ENCODE measurements around the gene RGL2.
A peak's percentile ranks its signal among the peaks of the same experiment; 100 is the strongest.
"Not testable (repeated sequence)": the region's sequence is repeated elsewhere in the genome, so short reads cannot be mapped to it uniquely, and the experiment has no call there.

The RGL2 gene

DNA sequence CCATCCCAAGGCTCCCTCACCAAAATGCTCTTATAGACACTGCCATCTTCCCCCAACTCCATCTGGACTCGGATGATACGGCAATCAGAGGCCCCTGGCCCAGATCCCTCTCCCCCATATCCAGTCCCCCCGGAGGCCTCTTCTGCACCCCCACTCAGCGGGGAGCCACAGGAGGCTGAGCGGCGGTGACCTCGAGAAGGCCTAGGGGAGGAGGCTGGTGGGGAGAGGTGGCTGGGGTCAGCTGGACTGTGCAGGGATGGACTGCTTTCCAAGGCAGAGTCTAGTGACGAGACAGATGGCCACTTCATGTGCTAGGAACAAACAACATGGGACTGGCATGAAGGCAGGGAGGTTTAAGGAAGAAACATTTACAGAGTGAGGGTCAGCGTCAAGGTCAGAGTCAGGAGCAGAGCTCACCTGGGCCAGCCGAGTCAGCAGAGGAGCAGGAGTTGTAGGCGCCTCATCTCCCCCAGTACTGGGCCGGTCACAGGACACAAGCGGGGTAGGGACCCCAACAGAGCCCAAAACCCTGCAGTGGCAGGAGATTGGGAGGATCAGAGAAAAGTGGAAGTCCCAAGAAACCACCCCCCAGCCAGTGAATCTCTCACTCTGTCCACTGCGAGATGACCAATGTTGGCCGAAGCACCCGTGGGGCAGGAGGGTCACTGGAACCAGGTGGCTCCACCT lies 5.6 kb downstream of the RGL2 start:
- DNase-seq = no peak

DNA sequence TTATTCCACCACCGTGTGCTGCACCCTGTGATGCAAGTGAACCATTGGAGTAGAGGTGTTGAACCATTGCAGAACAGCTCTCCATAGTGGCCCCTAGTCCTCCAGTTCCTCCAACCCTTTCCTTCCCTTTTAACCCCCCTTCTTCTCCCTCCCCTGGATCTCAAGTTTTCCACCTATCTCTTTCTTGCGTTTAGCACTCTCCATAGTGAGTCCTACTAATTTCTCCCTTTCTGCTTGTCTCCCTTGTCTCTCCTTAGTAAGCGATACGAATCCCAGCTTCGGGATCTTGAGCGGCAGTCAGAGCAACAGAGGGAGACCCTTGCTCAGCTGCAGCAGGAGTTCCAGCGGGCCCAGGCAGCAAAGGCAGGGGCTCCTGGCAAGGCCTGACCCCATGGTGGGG lies 8.3 kb downstream of the RGL2 start:
- DNase-seq = no peak

GRCh38 chr6:33289784-33290315 lies 8.9 kb downstream of the RGL2 start:
- DNase-seq = no peak

- peak; percentile 91 for DNase-seq
Measured at GRCh38 chr6:33288921-33289783, 9.6 kb downstream of the RGL2 start, which contains the start of the genes PFDN6 and WDR46. Gene PFDN6, plus strand, starts transcription at chr6:33289601. Its CDS starts 256 bp downstream, at chr6:33289857. Gene WDR46, minus strand, starts transcription at chr6:33289239. Its CDS starts 69 bp downstream, at chr6:33289170.

GRCh38 chr6:33288141-33288920 lies 10.4 kb downstream of the RGL2 start:
- no peak for DNase-seq

- DNase-seq = no peak
Measured at GRCh38 chr6:33286946-33287914, 11.5 kb downstream of the RGL2 start.

GRCh38 chr6:33285214-33285613 lies 13.5 kb downstream of the RGL2 start:
- DNase-seq = not testable (repeated sequence)

DNA sequence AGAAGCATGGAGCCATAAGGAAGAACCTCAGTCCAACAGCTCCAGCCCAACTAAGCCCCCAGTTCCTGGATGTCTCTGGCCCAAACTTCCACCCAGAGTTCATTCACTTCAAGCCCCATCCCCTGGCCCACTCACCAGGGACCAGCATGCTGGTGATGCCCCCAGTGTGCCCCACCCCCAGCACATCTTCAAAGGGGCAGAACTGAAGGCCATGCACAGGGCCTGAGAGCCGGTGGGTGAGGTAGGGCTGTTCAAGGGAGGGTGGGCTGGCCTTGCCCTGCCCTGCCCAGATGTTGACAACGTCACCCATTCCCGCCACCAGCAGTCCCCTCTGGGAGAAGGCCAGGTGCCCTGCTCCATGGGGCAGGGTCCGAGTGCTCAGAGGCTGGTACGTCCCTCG lies 18.2 kb downstream of the RGL2 start:
- no peak for DNase-seq

DNA sequence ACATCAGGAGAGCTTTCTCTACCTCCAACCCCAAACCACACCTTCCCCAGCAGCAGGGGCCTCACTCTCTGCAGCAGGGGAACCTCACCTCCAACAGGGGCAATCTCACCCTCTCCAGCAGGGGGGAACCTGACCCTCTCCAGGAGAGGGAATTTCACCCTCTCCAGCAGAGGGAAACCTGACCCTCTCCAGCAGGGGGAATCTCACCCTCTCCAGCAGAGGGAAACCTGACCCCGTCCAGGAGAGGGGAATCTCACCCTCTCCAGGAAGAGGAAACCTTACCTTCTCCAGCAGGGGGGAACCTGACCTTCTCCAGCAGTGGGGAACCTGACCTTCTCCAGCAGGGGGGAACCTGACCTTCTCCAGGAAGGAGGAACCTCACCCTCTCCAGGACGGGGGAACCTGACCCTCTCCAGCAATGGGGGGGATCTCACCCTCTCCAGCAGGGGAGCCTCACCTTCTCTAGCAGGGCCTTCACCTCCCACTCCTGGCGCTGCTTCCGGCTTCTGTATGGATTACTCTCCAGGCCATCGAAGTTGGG lies 18.7 kb downstream of the RGL2 start:
- DNase-seq = peak; percentile 47

GRCh38 chr6:33279257-33279695 lies 19.5 kb downstream of the RGL2 start:
- DNase-seq = no peak

GRCh38 chr6:33278810-33279209 lies 19.9 kb downstream of the RGL2 start:
- no peak for DNase-seq

DNA sequence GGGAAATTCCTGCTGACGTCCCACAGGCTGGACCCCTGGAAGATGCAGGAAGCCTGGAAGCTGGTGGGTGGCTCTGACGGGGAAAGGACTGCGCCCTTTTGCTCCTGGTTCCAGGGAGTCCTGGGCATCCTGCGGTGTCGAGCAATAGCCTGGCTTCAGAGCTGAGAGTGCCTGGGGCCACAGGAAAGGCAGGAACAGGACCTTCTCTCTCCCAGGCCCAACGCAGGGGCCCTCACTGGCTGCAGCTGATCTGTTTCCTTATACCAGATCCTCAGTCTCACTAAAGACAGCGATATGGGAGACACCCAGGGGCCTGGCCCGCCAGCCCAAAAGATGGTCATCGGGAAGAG lies 20.4 kb downstream of the RGL2 start:
- no peak for DNase-seq

DNA sequence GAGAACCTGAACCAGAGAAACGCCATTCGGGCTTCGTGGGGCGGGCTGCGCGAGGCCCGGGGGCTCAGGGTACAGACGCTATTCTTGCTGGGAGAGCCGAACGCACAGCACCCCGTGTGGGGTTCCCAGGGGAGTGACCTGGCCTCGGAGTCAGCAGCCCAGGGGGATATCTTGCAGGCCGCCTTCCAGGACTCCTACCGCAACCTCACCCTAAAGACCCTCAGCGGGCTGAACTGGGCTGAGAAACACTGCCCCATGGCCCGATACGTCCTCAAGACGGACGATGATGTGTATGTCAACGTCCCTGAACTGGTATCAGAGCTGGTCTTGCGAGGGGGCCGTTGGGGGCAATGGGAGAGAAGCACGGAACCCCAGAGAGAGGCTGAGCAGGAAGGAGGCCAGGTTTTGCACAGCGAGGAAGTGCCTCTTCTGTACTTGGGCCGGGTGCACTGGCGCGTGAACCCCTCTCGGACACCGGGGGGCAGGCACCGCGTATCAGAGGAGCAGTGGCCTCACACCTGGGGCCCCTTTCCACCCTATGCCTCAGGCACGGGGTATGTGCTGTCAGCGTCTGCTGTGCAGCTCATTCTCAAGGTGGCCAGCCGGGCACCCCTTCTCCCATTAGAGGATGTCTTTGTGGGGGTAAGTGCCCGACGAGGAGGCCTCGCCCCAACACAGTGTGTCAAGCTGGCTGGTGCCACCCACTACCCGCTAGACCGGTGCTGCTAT lies 20.9 kb downstream of the RGL2 start:
- DNase-seq = no peak

DNA sequence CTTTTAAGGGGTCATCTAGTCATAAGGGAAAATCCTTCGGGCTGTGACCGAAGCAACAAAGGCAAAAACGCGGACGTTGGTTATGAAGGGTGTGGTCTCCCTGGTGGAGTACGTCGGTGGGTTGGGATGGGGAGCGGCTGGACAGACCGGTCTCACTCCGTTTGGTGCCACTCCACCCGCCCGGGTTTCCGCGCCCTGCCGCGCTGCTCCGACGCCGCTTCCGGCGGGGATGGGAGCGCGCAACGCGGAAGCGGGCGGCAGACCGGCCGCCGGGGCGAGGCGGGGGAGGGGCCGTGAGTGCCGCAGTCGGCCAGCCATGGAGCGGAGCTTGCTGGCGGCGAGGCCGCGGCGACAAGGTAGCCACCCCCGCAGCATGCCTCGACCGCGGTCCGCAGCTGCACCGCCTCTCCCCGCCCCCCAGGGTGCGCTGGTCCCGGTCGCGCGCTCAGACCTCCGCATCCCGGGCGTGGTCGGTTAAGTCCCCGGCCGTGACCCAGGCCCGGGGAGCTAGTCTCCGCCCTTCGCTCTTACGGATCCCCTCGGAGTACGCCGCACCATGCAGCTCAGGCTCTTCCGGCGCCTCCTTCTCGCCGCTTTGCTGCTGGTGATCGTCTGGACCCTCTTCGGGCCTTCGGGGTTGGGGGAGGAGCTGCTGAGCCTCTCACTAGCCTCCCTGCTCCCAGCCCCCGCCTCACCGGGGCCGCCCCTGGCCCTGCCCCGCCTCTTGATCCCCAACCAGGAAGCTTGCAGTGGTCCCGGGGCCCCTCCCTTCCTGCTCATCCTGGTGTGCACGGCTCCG lies 21.7 kb downstream of the RGL2 start, which contains the start of gene B3GALT4:
Gene B3GALT4, plus strand, starts transcription at position 260 of the 799 bp plus-strand sequence. Its CDS starts 297 bp downstream, at position 557.
- peak; percentile 72 for DNase-seq

DNA sequence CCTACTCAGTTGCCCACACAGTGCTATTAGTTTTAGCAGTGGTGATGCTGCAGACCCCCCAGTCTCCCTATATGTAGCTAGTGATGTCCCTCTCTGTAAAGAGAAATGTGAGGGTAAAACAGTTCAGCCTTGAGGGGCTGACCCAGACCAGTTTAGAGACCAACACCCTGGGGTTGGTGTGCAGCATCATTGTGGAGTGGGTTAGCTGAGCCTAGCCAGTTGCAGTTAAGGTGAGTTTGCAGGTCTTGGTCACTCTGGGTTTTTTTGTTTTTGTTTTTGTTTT lies 22.2 kb downstream of the RGL2 start:
- DNase-seq = no peak

DNA sequence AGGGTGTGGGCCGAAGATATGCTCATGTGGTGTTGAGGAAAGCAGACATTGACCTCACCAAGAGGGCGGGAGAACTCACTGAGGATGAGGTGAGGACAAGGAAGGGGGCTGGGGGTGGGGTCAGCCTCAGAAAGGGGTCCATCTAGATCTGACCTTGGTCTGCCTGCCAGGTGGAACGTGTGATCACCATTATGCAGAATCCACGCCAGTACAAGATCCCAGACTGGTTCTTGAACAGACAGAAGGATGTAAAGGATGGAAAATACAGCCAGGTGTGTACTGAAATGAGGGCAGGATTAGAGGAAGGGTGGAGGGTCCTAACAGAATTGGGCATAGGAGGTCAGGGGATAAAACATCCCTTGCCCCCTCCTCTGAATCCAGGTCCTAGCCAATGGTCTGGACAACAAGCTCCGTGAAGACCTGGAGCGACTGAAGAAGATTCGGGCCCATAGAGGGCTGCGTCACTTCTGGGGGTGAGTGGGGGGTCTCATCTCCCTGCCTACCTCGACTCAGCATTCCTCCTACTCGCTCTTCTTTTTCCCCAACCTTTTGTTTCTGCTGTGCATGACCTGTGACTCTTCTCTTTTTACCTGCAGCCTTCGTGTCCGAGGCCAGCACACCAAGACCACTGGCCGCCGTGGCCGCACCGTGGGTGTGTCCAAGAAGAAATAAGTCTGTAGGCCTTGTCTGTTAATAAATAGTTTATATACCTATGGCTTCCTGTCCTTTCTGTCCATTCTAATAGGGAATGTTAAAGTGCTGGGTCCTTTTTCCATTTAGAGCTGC lies 22.8 kb downstream of the RGL2 start:
- not testable (repeated sequence) for DNase-seq

DNA sequence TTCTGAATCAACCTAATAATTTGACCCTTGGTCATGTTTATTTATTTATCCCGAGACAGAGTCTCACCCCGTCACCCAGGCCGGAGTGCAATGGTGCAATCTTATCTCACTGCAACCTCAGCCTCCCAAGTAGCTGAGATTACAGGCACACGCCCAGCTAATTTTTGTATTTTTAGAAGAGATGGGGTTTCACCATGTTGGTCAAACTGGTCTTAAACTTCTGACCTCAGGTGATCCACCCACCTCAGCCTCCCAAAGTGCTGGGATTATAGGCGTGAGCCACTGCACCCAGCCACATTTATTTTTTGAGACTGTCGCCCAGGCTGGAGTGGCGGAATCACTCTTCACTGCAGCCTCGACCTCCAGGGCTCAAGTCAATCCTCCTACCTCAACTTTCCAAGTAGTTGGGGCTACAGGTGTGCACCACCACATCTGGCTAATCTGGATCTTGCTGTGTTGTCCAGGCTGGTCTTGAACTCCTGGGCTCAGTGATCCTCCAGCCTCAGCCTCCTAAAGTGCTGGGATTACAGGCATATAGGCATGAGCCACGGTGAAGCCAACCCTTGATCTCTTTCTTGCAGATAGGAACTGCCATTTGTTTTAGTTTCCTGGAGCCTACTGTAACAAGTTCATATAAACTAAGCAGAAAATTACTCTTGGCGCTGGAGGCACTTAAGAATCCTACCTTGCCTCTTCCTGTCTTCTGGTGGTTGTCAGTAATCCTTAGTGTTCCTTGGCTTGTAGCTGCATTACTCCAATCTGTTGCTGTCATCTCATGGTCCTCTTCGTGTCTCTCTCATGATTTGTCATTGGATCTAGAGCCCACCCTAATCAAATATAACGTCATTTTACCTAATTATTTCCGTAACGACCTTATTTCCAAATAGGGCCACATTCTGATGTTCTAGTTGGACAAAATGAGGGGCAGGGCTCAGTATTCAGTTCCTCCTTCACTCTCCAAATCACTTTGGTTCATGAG lies 24.5 kb downstream of the RGL2 start:
- DNase-seq = no peak

Measured in suppressor macrophage treated with lipopolysaccharide for 4 hours (primary cell).